Measurements from ENCODE around the gene G3BP1.

GRCh38 chr5:151820271-151820670 lies 48.5 kb downstream of the G3BP1 start:
- TF ChIP-seq CTCF (IDR thresholded peaks at IDR 0.05) (no peak), EP300 (IDR thresholded peaks at IDR 0.05) (no peak), POLR2AphosphoS5 (IDR thresholded peaks at IDR 0.05) (no peak), POLR2A (IDR thresholded peaks at IDR 0.05) (no peak)

Data from stomach (tissue), 4 donors.